Measurements from ENCODE around the gene GPR45.

The GPR45 gene

DNA sequence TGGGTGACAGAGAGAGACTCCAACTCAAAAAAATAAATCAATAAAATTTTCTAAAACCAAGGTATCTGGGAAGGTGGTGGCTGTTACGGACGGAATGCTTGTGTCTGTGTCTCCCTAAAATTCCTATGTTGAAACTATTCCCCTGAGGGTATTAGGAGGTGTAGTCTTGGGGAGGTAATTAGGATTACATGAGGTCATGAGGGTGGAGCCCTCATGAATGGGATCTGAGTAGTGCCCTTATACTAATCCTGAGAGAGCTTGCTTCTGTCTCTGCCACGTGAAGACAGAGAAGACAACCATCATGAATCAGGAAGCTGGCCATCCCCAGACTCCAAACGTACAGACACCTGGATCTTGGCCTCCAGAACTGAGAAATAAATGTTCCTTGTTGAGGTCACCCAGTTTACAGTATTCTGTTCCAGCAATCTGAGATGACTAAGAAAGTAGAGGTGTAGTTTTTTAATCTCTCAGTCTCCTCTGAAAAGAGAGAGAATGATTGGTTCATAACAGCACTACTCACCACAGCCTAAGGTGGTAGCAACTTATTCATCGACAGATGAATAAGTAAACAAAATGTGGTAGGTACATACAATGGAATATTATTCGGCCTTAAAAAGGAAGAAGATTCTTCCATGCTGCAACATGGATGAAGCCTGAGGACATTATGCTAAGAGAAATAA, 49.6 kb downstream of the GPR45 start:
- H3K27ac ChIP-seq = no peak overlapping the region
- H3K4me1 ChIP-seq (ENCODE audit: control insufficient read depth in 1 of 2, insufficient read depth in 1 of 2, low read depth in 1 of 2, low read length in 1 of 2) = no peaks in the 10 kb centered on the region
- H3K9me3 ChIP-seq = no peaks in the 10 kb centered on the region
- TF ChIP-seq, protein P1, sequence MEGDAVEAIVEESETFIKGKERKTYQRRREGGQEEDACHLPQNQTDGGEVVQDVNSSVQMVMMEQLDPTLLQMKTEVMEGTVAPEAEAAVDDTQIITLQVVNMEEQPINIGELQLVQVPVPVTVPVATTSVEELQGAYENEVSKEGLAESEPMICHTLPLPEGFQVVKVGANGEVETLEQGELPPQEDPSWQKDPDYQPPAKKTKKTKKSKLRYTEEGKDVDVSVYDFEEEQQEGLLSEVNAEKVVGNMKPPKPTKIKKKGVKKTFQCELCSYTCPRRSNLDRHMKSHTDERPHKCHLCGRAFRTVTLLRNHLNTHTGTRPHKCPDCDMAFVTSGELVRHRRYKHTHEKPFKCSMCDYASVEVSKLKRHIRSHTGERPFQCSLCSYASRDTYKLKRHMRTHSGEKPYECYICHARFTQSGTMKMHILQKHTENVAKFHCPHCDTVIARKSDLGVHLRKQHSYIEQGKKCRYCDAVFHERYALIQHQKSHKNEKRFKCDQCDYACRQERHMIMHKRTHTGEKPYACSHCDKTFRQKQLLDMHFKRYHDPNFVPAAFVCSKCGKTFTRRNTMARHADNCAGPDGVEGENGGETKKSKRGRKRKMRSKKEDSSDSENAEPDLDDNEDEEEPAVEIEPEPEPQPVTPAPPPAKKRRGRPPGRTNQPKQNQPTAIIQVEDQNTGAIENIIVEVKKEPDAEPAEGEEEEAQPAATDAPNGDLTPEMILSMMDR (IDR thresholded peaks at IDR 0.05) = no peak
- H3K36me3 ChIP-seq = peaks cover 60% of the 10 kb centered on the region
- no peak overlapping the region for H3K4me3 ChIP-seq (ENCODE audit: low read depth in 1 of 2, low read length in 1 of 2)
- no peaks in the 10 kb centered on the region for H3K27me3 ChIP-seq

DNA sequence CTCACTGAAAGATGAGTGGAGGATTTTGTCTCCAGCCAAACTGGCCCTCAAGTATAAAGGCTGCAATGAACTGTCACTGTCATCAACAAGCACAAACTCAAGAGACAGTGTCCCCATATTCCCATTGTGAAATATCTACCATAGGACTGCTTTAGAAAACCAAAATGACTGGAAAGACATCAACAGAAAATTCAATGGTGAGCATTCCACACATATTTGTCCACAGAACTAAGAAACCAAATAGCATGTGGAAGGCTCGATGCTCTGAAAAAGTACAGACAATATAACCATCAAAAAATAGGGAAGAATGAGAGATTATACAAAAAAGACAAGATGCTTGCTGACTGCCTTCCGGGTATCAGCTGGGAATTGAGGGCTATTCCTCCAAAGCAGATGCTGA, 50.4 kb downstream of the GPR45 start:
- no peak overlapping the region for H3K27ac ChIP-seq
- H3K9me3 ChIP-seq = no peaks in the 10 kb centered on the region
- H3K4me3 ChIP-seq (ENCODE audit: low read depth in 1 of 2, low read length in 1 of 2) = no peak overlapping the region
- TF ChIP-seq, protein P1 (IDR thresholded peaks at IDR 0.05) = no peak
- peaks cover 58% of the 10 kb centered on the region for H3K36me3 ChIP-seq
- H3K4me1 ChIP-seq (ENCODE audit: control insufficient read depth in 1 of 2, insufficient read depth in 1 of 2, low read depth in 1 of 2, low read length in 1 of 2) = no peaks in the 10 kb centered on the region
- no peaks in the 10 kb centered on the region for H3K27me3 ChIP-seq
